Astrocyte (in vitro differentiated cells and primary cell): ENCODE data around the gene LAMB2. TPM values are rescaled to one million over a fixed set of nuclear protein-coding genes. Genes with fewer than 3 reads are reported as not detected.
A peak's percentile ranks its signal among the peaks of the same experiment; 100 is the strongest.

Source experiments
- DNase-seq: peaks from one replicate; pipeline ENCODE4 v3.0.0-alpha.2; 2010; ENCODE audit warnings: low read depth
- FAIRE-seq: peaks from 2 replicates; lab custom pipeline; 2011; peaks lifted over from hg19 to GRCh38; lab: Jason Lieb, UNC
- H2AFZ ChIP-seq: 2 replicates; pipeline ENCODE4 v1.6.0; 2012; ENCODE audit warnings: low read depth, low read length, inconsistent platforms
- H3K27ac ChIP-seq: 2 replicates; pipeline ENCODE4 v1.5.1; 2011; ENCODE audit warnings: low read depth, low read length, inconsistent platforms
- H3K27me3 ChIP-seq: 2 replicates; pipeline ENCODE4 v1.6.0; 2011; ENCODE audit warnings: low read length, inconsistent platforms; ENCODE audit not compliant: insufficient read depth
- H3K36me3 ChIP-seq: 2 replicates; pipeline ENCODE4 v1.5.1; 2011; ENCODE audit warnings: low read length, inconsistent platforms; ENCODE audit not compliant: insufficient read depth
- H3K4me1 ChIP-seq: 2 replicates; pipeline ENCODE4 v1.5.1; 2011; ENCODE audit warnings: low read length, inconsistent platforms; ENCODE audit not compliant: insufficient read depth
- H3K4me2 ChIP-seq: 2 replicates; pipeline ENCODE4 v1.6.0; 2012; ENCODE audit warnings: low read length, inconsistent platforms
- H3K4me3 ChIP-seq: 2 replicates; pipeline ENCODE4 v1.5.1; 2011; ENCODE audit warnings: low read depth, mild to moderate bottlenecking, low read length, inconsistent platforms; ENCODE audit not compliant: insufficient read depth
- H3K79me2 ChIP-seq: 2 replicates; pipeline ENCODE4 v1.6.0; 2012; ENCODE audit warnings: mild to moderate bottlenecking, low read length, inconsistent platforms; ENCODE audit not compliant: insufficient read depth
- H3K9ac ChIP-seq: 2 replicates; pipeline ENCODE4 v1.6.0; 2012; ENCODE audit warnings: mild to moderate bottlenecking, low read length, inconsistent platforms
- H3K9me3 ChIP-seq: 2 replicates; pipeline ENCODE4 v1.5.1; 2012; ENCODE audit warnings: low read depth, mild to moderate bottlenecking, low read length, inconsistent platforms; ENCODE audit not compliant: insufficient read depth
- H4K20me1 ChIP-seq: 2 replicates; pipeline ENCODE4 v1.6.0; 2012; ENCODE audit warnings: low read length, inconsistent platforms; ENCODE audit not compliant: insufficient read depth
- H3K27ac Mint-ChIP-seq: one replicate; pipeline ENCODE4 v1.8.0; 2021; ENCODE audit warnings: mild to moderate bottlenecking, mixed read lengths; ENCODE audit not compliant: unreplicated experiment
- H3K27me3 Mint-ChIP-seq: one replicate; pipeline ENCODE4 v1.8.0; 2021; ENCODE audit warnings: low read depth, mixed read lengths; ENCODE audit not compliant: unreplicated experiment
- H3K36me3 Mint-ChIP-seq: one replicate; pipeline ENCODE4 v1.8.0; 2021; ENCODE audit warnings: low read depth, mixed read lengths; ENCODE audit not compliant: unreplicated experiment
- H3K4me1 Mint-ChIP-seq: one replicate; pipeline ENCODE4 v1.8.0; 2021; ENCODE audit warnings: low read depth, mixed read lengths; ENCODE audit not compliant: unreplicated experiment
- H3K4me3 Mint-ChIP-seq: one replicate; pipeline ENCODE4 v1.8.0; 2021; ENCODE audit warnings: mild to moderate bottlenecking, moderate library complexity, mixed read lengths; ENCODE audit not compliant: unreplicated experiment
- H3K9me3 Mint-ChIP-seq: one replicate; pipeline ENCODE4 v1.8.0; 2021; ENCODE audit warnings: mild to moderate bottlenecking, mixed read lengths; ENCODE audit not compliant: unreplicated experiment
- EZH2 ChIP-seq: IDR thresholded peaks from 2 replicates; pipeline ENCODE4 v1.6.1; 2012; ENCODE audit warnings: mild to moderate bottlenecking, low read length, inconsistent platforms; ENCODE audit not compliant: insufficient read depth
- total RNA-seq: library from RNA; stranded (reverse); gene quantifications from 2 replicates; pipeline ENCODE4 v1.2.1, GENCODE V29; 2021
- TF ChIP-seq, protein P1 (sequence below): IDR thresholded peaks from 2 replicates; pipeline ENCODE4 v1.5.1; 2011; ENCODE audit warnings: low read depth, mild to moderate bottlenecking, inconsistent platforms, low read length, moderate library complexity; ENCODE audit not compliant: insufficient read depth

LAMB2 gene
- total RNA-seq, 1 donor from 2014 or later: 344 TPM

- peaks cover 27% of the 10 kb centered on the region for H3K36me3 Mint-ChIP-seq
Observed at GRCh38 chr3:49120096-49120437, 12.8 kb downstream of the LAMB2 start.

DNA sequence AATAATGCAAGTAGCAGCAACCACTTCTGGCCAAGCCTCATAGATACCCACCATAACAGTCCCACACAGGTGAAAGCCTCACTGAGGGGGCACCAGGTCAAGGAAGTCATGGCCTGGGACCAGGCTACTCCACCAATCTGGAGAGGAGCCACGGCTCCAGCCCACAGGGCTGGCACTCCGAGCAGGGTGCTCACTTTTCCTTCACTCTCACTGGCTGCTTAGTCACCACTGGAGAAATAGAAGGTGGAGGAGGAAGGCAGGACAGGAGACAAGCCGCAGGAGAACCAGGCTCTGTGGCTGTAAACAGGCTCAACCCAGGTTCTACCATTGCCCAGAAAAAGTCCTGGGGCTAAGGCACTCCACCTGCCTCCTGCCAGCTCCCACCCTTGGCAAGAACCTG lies 13.4 kb downstream of the LAMB2 start:
- FAIRE-seq: no peak
- H3K27me3 Mint-ChIP-seq: no peaks in the 10 kb centered on the region

More at GRCh38 chr3:49120096-49120437, 12.8 kb downstream of the LAMB2 start:
- Histone ChIP-seq H3K9me3 (no peaks in the 10 kb centered on the region), H3K4me1 (peaks cover 14% of the 10 kb centered on the region), H3K27me3 (no peaks in the 10 kb centered on the region), H3K27ac (peak overlapping the region; percentile 83), H3K4me3 (peak overlapping the region; percentile 66), H2AFZ (no peak overlapping the region), H3K36me3 (peaks cover 49% of the 10 kb centered on the region), H3K4me2 (peak overlapping the region; percentile 91), H4K20me1 (peaks cover 28% of the 10 kb centered on the region), H3K9ac (peak overlapping the region; percentile 92), H3K79me2 (peaks cover 23% of the 10 kb centered on the region)
- FAIRE-seq: no peak
- peak overlapping the region; percentile 89 for H3K27ac Mint-ChIP-seq
- no peak for TF ChIP-seq EZH2
- TF ChIP-seq, protein P1, sequence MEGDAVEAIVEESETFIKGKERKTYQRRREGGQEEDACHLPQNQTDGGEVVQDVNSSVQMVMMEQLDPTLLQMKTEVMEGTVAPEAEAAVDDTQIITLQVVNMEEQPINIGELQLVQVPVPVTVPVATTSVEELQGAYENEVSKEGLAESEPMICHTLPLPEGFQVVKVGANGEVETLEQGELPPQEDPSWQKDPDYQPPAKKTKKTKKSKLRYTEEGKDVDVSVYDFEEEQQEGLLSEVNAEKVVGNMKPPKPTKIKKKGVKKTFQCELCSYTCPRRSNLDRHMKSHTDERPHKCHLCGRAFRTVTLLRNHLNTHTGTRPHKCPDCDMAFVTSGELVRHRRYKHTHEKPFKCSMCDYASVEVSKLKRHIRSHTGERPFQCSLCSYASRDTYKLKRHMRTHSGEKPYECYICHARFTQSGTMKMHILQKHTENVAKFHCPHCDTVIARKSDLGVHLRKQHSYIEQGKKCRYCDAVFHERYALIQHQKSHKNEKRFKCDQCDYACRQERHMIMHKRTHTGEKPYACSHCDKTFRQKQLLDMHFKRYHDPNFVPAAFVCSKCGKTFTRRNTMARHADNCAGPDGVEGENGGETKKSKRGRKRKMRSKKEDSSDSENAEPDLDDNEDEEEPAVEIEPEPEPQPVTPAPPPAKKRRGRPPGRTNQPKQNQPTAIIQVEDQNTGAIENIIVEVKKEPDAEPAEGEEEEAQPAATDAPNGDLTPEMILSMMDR: no peak
- peak overlapping the region; percentile 92 for H3K4me3 Mint-ChIP-seq
- DNase-seq: no peak
- H3K4me1 Mint-ChIP-seq: peaks cover 8% of the 10 kb centered on the region
- H3K9me3 Mint-ChIP-seq: no peaks in the 10 kb centered on the region
- H3K27me3 Mint-ChIP-seq: no peaks in the 10 kb centered on the region

DNA sequence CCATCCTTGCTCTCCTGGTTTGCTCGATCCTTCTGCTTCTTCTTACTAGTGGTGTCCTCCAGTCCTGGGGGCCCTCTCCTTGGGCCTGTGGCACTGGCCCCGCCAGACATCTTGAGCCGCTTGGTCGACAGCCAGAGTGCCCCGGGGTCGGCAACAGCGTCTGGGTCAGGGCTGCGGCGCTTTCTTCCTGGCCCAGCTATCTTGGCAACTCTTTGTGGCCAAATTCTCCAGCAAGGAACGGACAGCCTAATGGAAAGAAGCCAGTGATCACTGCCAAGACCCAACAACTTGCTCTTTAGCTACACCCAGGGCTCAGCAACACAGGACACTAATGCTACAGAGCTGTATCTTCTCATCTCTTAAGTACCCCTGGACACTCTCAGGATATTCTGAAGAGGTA lies 13.8 kb downstream of the LAMB2 start:
- H3K27me3 ChIP-seq: no peaks in the 10 kb centered on the region
- peak overlapping the region; percentile 91 for H3K4me2 ChIP-seq
- H3K4me3 Mint-ChIP-seq: peak overlapping the region; percentile 16
- H3K27ac ChIP-seq: peak overlapping the region; percentile 13
- no peak overlapping the region for H3K27ac Mint-ChIP-seq
- DNase-seq (peak; percentile 17), FAIRE-seq (no peak)
- peak overlapping the region; percentile 92 for H3K9ac ChIP-seq
- peaks cover 19% of the 10 kb centered on the region for H4K20me1 ChIP-seq
- peaks cover 14% of the 10 kb centered on the region for H3K4me1 ChIP-seq
- H3K9me3 ChIP-seq: no peaks in the 10 kb centered on the region
- peaks cover 8% of the 10 kb centered on the region for H3K4me1 Mint-ChIP-seq
- no peak for TF ChIP-seq EZH2
- TF ChIP-seq, protein P1: no peak
- peaks cover 50% of the 10 kb centered on the region for H3K36me3 ChIP-seq
- H2AFZ ChIP-seq: no peak overlapping the region
- H3K36me3 Mint-ChIP-seq: peaks cover 29% of the 10 kb centered on the region
- H3K9me3 Mint-ChIP-seq: no peaks in the 10 kb centered on the region
- no peaks in the 10 kb centered on the region for H3K27me3 Mint-ChIP-seq
- no peak overlapping the region for H3K4me3 ChIP-seq
- peaks cover 23% of the 10 kb centered on the region for H3K79me2 ChIP-seq

More for the DNA sequence above, 13.4 kb downstream of the LAMB2 start:
- H3K4me1 ChIP-seq: peaks cover 14% of the 10 kb centered on the region
- Mint-ChIP-seq H3K4me1 (peaks cover 8% of the 10 kb centered on the region), H3K4me3 (peak overlapping the region; percentile 92), H3K9me3 (no peaks in the 10 kb centered on the region), H3K27ac (peak overlapping the region; percentile 89), H3K36me3 (peaks cover 25% of the 10 kb centered on the region)
- peak overlapping the region; percentile 92 for H3K9ac ChIP-seq
- peak overlapping the region; percentile 91 for H3K4me2 ChIP-seq
- H2AFZ ChIP-seq: no peak overlapping the region
- H3K9me3 ChIP-seq: no peaks in the 10 kb centered on the region
- DNase-seq: peak; percentile 16
- peaks cover 21% of the 10 kb centered on the region for H4K20me1 ChIP-seq
- no peaks in the 10 kb centered on the region for H3K27me3 ChIP-seq
- no peak for TF ChIP-seq EZH2
- TF ChIP-seq, protein P1: no peak
- peak overlapping the region; percentile 66 for H3K4me3 ChIP-seq
- H3K36me3 ChIP-seq: peaks cover 48% of the 10 kb centered on the region
- H3K27ac ChIP-seq: peak overlapping the region; percentile 83
- H3K79me2 ChIP-seq: peaks cover 23% of the 10 kb centered on the region
